Renal pelvis (tissue), 4 donors: ENCODE data around the gene SAPCD1. TPM values are rescaled to one million over a fixed set of nuclear protein-coding genes. Genes with fewer than 3 reads are reported as not detected.
A peak's percentile ranks its signal among the peaks of the same experiment; 100 is the strongest.
"Not testable (repeated sequence)": the region's sequence is repeated elsewhere in the genome, so short reads cannot be mapped to it uniquely, and the experiment has no call there.

Source experiments
- DNase-seq: peaks from one replicate; pipeline ENCODE4 v3.0.0-alpha.2; 2013
- polyA plus RNA-seq, 3 donors: library from polyadenylated mRNA; unstranded; fragments of 120-200 nt; gene quantifications; one replicate each; pipeline ENCODE4 v1.2.1, GENCODE V29; 2013; ENCODE audit not compliant: insufficient read length in 3 of 3

The SAPCD1 gene
- polyA plus RNA-seq, 3 donors = 5.6 to 13.8 (median 10.7) TPM

- no peak for DNase-seq
These were observed 13.4 kb downstream of the SAPCD1 start for GRCh38 chr6:31775633-31776484.

DNA sequence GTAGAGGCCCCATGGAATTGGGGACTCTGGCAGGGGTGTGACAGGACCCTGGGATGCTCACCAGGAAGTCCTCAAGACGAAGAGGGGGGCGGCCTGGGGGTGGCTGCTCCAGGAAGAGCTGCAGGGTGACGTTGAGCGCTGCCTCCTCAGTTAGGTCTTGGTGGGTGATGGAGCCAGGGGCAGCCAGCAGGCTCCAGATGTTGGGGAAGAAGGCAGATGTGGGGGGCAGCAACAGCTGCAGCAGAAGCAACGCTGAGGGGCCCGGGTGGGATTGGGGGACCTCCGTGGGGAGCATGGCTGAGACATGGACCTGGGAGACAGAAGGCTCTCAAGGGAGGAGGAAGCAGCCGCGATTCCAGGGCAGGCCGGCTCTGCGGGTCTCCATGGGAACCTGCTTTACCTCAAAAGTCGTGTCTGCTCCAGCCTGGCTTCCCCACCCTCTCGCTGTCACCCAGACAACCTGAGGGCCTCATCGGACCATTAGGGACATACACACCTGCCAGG is 14.1 kb downstream of the SAPCD1 start:
- DNase-seq = no peak

GRCh38 chr6:31776989-31777666 is 14.7 kb downstream of the SAPCD1 start, which contains the start of gene VWA7:
Gene VWA7, minus strand, starts transcription at chr6:31777328. Its CDS starts 549 bp downstream, at chr6:31776779.
- DNase-seq = peak; percentile 88

DNA sequence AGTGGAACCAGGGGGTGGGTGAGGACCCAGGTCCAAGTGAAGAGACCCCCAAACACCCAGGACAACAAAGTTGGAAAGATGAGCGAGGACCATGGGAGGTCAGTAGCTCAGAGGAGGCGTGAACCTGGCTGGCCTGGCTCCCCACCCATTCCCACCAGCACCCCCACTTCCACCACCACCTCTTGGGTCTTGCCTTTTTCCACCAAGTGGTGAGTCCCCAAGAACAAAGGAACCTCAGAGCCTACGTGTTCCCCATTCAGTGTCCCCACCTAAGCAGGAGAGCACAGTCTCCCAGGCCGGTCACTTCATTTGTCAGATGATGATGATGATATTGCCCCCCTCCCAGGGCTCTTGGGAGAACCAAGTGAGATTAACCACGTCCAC is 15.2 kb downstream of the SAPCD1 start:
- no peak for DNase-seq

DNA sequence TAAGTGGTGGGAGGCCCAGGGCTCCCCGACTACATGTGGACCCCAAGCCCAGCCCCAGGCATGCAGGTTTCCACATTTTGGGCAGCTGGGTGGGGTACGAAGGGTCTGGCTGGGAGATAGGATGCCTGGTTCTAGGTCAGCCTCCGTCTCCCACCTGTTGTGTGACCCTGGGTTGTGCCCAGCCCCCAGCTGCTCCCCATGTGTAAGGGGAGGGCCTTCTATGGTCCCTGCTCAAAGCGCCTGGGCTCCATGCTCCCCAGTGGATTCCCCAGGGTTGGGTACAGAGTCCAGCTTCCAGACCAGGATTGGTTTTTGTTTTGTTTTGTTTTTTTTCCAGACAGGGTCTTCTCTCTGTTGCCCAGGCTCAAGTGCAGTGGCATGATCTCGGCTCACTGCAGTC is 15.7 kb downstream of the SAPCD1 start:
- no peak for DNase-seq

- DNase-seq = no peak
These were observed 16.8 kb downstream of the SAPCD1 start for GRCh38 chr6:31778999-31779885.

DNA sequence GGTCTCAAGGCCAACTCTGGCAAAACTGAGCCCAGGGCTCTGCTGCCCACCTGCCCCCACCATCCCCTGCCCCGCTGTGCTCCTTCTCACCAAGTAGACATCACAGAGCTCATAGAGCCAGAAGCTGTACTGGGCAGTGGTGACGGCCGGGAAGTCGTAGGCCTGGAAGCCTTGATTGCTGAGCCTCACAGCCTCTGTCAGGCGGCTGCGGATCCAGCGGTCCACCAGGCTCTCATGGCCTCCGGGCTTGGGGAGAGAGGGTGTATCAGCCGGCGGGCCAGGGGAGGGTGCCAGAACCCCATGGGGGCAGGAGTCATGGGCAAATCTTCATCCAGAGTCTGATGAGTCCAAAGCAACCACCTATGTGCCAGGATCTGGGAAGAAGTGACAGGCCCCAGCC is 17.5 kb downstream of the SAPCD1 start:
- DNase-seq = no peak

GRCh38 chr6:31780507-31781243 is 18.2 kb downstream of the SAPCD1 start:
- no peak for DNase-seq

DNA sequence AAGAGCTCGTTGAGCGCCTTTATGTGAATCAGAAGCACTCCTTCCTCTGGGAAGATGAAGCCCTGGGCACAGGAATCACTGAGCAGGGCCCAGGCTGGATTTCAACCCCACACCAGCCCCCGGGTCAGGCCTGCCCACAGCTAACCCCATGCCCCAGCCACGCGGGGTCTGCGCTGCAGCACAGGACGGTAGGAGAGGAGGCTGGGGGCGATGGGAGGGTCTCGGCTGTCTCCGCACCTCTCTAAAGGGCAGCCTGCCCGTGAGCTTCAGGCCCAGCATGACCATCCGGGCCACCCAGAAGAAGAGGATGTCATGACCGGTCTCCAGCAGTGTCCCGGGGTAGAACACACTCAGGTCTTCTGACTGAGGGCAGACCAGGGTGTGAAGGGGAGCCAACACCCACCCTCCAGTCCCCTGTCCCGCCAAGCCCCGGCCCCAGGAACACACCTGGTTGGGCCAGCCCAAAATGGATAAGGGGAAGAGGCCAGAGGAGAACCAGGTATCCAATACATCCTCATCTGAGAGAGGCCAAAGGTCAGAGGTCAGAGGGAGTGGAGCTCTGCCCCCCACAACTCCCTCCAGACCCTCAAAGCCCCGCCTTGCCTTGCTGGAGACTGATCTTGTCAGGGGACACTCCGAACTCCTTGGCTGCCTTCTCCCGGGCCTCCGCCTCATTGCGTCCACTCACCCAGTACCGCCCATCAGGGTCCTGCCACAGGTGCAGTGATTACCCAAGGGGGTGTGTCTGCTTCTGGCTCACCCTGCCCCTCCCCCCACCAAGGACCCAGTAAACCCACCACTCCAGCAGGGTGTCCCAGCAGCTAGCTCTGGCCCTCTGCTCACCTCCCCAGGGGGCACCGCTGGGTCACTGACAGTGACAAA is 19.0 kb downstream of the SAPCD1 start:
- no peak for DNase-seq

GRCh38 chr6:31782126-31782855 is 19.8 kb downstream of the SAPCD1 start:
- no peak for DNase-seq

GRCh38 chr6:31784098-31784925 is 21.9 kb downstream of the SAPCD1 start:
- no peak for DNase-seq

- DNase-seq = no peak
These were observed 23.0 kb downstream of the SAPCD1 start for GRCh38 chr6:31785475-31785874.

GRCh38 chr6:31791324-31792089 is 29.1 kb downstream of the SAPCD1 start:
- peak; percentile 62 for DNase-seq

DNA sequence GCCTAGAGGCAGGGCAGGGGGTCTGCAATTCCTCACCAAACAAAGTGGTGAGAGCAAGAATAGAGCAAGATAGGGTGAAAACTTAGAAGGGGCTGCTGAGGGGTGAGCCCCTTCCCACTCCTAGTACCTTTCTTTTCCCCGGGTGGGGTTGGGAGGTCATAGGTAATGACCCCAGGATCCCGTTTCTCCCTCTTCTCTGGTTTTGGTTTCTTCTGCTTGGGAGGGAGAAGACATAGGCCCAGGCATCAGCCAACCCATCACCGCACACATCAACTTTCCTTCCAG is 29.6 kb downstream of the SAPCD1 start:
- no peak for DNase-seq

- DNase-seq = no peak
These were observed 30.3 kb downstream of the SAPCD1 start for GRCh38 chr6:31792761-31793171.

- not testable (repeated sequence) for DNase-seq
These were observed 31.4 kb downstream of the SAPCD1 start for GRCh38 chr6:31793927-31794245.

DNA sequence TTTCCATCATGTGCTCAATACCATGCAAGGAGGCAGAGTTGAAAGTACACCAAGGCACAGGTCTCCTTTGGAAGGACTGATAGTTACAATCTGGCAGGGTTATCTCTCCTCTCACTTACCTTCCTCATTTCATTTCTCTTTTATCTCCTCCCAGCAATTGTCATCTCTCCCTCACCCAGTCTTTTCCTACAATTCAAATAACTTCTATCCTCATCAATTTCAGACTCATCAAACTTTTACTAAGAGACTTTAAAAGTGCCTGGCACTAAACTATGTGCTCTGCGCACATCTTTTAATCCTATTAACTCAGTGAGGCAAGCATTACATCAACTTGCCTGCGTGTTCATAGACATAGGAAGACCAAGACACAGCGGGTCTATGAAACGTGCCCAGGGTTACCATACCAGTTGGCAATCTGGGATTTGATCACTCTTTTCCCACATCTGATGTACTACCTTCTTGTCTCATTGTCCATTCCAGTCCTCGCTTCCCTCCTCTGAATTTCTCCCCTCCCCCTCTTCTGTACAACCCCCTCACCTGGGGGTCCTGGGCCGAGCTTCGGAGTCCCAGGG is 31.9 kb downstream of the SAPCD1 start:
- DNase-seq = no peak
